Nephron (organoid): ENCODE data around the gene NR2F6.
A peak's percentile ranks its signal among the peaks of the same experiment; 100 is the strongest.

Experiments used
- H3K27ac Mint-ChIP-seq, 3 experiments: 2 replicates each; pipeline ENCODE4 v1.8.0; 2020; ENCODE audit warnings: mixed read lengths in 3 of 3, mild to moderate bottlenecking in 2 of 3, moderate library complexity in 1 of 3
- H3K27me3 Mint-ChIP-seq: 2 replicates; pipeline ENCODE4 v1.8.0; 2021; ENCODE audit warnings: low read depth, mild to moderate bottlenecking, moderate library complexity, mixed read lengths
- H3K36me3 Mint-ChIP-seq: 2 replicates; pipeline ENCODE4 v1.8.0; 2020; ENCODE audit warnings: low read depth, mixed read lengths
- H3K4me1 Mint-ChIP-seq: 2 replicates; pipeline ENCODE4 v1.8.0; 2020; ENCODE audit warnings: mixed read lengths
- H3K4me3 Mint-ChIP-seq, 3 experiments: 2 replicates each; pipeline ENCODE4 v1.8.0; 2020; ENCODE audit warnings: mild to moderate bottlenecking in 3 of 3, mixed read lengths in 3 of 3, moderate library complexity in 2 of 3
- H3K9me3 Mint-ChIP-seq: 2 replicates; pipeline ENCODE4 v1.8.0; 2020; ENCODE audit warnings: mixed read lengths
- TF ChIP-seq, protein P1 (sequence below), 3 experiments: fragments of 200-600 bp; sonication (generic); IDR thresholded peaks; one replicate each; pipeline ENCODE4 v1.5.0; 2021; ENCODE audit warnings: antibody characterized with exemption in 3 of 3; ENCODE audit not compliant: unreplicated experiment in 3 of 3

The NR2F6 gene

GRCh38 chr19:17266975-17267788 lies 21.5 kb upstream of the NR2F6 start, which contains the start of gene BABAM1:
Gene BABAM1, plus strand, starts transcription at chr19:17267443. Its CDS starts 1,364 bp downstream, at chr19:17268807.
- H3K27me3 Mint-ChIP-seq: no peaks in the 10 kb centered on the region
- peaks cover 14% of the 10 kb centered on the region for H3K4me1 Mint-ChIP-seq
- H3K36me3 Mint-ChIP-seq: peaks cover 20% of the 10 kb centered on the region
- peak within 1 kb of the TSS; percentile 15 to 74 (median 61) for H3K27ac Mint-ChIP-seq
- TF ChIP-seq, protein P1, sequence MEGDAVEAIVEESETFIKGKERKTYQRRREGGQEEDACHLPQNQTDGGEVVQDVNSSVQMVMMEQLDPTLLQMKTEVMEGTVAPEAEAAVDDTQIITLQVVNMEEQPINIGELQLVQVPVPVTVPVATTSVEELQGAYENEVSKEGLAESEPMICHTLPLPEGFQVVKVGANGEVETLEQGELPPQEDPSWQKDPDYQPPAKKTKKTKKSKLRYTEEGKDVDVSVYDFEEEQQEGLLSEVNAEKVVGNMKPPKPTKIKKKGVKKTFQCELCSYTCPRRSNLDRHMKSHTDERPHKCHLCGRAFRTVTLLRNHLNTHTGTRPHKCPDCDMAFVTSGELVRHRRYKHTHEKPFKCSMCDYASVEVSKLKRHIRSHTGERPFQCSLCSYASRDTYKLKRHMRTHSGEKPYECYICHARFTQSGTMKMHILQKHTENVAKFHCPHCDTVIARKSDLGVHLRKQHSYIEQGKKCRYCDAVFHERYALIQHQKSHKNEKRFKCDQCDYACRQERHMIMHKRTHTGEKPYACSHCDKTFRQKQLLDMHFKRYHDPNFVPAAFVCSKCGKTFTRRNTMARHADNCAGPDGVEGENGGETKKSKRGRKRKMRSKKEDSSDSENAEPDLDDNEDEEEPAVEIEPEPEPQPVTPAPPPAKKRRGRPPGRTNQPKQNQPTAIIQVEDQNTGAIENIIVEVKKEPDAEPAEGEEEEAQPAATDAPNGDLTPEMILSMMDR (IDR thresholded peaks at IDR 0.05; ENCODE audit: unreplicated experiment in 3 of 3): no peak
- H3K4me3 Mint-ChIP-seq: peak within 1 kb of the TSS; percentile 84 to 86 (median 85)
- H3K9me3 Mint-ChIP-seq: no peaks in the 10 kb centered on the region

GRCh38 chr19:17266589-17266974 lies 20.9 kb upstream of the NR2F6 start:
- Mint-ChIP-seq H3K4me3 (peak overlapping the region; percentile 84 to 86 (median 85)), H3K27ac (peak overlapping the region; percentile 15 to 74 (median 61)), H3K36me3 (peaks cover 18% of the 10 kb centered on the region), H3K27me3 (no peaks in the 10 kb centered on the region), H3K4me1 (peaks cover 14% of the 10 kb centered on the region), H3K9me3 (no peaks in the 10 kb centered on the region)
- TF ChIP-seq, protein P1 (IDR thresholded peaks at IDR 0.05; ENCODE audit: unreplicated experiment in 3 of 3): no peak

- H3K4me1 Mint-ChIP-seq: peaks cover 14% of the 10 kb centered on the region
- no peak overlapping the region for H3K27ac Mint-ChIP-seq
- no peak overlapping the region for H3K4me3 Mint-ChIP-seq
- peaks cover 13% of the 10 kb centered on the region for H3K36me3 Mint-ChIP-seq
- TF ChIP-seq, protein P1 (IDR thresholded peaks at IDR 0.05; ENCODE audit: unreplicated experiment in 3 of 3): no peak
- H3K27me3 Mint-ChIP-seq: no peaks in the 10 kb centered on the region
- H3K9me3 Mint-ChIP-seq: no peaks in the 10 kb centered on the region
These were observed 20.3 kb upstream of the NR2F6 start for GRCh38 chr19:17266026-17266425.

DNA sequence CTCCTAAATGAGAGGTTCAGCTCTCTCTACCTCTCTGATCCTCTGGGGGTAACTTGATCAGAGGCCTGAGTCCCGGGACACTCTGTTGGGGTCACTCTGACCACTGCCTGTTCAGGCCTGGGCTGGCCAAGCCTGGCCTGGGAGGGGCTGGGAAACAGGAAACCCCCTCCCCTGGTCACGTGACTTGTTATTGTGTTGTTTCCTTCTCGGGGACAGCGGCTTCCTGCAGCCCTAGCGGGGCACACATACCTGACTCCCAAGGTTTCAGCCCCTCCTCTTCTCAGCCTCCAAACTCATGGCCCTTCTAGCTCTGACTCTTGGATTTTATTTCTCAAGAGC lies 18.9 kb upstream of the NR2F6 start, which contains the start of gene USHBP1:
Gene USHBP1 (minus strand): TSS at position 105 of the 339 bp plus-strand sequence. CDS start 446 bp downstream, outside the sequence.
- no peaks in the 10 kb centered on the region for H3K9me3 Mint-ChIP-seq
- peak within 1 kb of the TSS in 1 of 3 experiments; percentile 52 for H3K4me3 Mint-ChIP-seq
- H3K36me3 Mint-ChIP-seq: peaks cover 7% of the 10 kb centered on the region
- peak within 1 kb of the TSS; percentile 43 to 69 (median 49) for H3K27ac Mint-ChIP-seq
- peaks cover 14% of the 10 kb centered on the region for H3K4me1 Mint-ChIP-seq
- TF ChIP-seq, protein P1 (IDR thresholded peaks at IDR 0.05; ENCODE audit: unreplicated experiment in 3 of 3): no peak
- no peaks in the 10 kb centered on the region for H3K27me3 Mint-ChIP-seq

DNA sequence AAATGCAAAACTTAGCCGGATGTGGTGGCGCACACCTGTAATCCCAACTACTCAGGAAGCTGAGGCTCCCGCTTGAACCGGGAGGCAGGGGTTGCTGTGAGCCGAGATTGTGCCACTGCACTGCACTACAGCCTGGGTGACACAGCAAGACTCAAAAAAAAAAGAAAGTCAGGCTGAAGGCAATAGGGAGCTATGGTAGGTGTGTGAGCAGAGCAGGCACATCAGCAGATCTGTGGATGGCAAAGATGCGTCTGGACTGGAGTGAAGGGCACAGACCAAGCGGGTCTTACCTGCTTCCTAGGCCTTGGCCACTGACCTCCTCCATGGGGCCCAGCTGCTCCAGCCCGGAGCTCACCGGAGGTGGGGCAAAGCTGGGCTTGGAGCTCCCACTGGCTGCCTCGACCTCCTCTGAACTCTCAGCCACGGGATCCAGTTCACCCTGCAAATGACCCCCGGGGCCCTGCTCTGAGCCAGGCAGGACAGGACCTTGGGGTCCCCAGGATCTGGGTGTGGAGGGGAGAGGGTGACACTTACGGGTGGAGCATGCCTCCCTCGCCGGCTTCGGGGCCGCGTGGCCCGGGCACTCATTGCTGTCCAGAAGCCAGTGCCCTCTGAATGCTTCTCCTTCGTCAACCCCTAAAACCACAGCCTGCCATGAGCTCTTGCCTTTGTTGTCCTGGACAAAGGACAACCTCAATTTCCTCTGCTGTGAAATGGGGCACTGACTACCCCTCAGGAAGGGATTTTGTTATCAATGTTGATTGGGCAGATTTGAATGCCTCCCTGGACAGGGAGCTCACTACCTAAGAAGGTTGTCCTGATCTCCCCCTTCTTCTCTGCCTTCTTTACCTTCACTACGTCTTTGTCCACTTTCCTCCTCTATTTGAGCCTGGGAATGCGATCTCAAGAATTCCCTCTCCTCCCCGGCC lies 18.3 kb upstream of the NR2F6 start:
- TF ChIP-seq, protein P1 (IDR thresholded peaks at IDR 0.05; ENCODE audit: unreplicated experiment in 3 of 3): no peak
- Mint-ChIP-seq H3K27ac (peak overlapping the region; percentile 43 to 69 (median 49)), H3K4me1 (peaks cover 14% of the 10 kb centered on the region), H3K27me3 (no peaks in the 10 kb centered on the region), H3K36me3 (peaks cover 7% of the 10 kb centered on the region), H3K9me3 (no peaks in the 10 kb centered on the region), H3K4me3 (peak overlapping the region in 1 of 3 experiments; percentile 52)
